ENCODE results near the gene CLCNKB. TPM values are rescaled to one million over a fixed set of nuclear protein-coding genes. Genes with fewer than 3 reads are reported as not detected.
A peak's percentile ranks its signal among the peaks of the same experiment; 100 is the strongest.

CLCNKB gene
- total and polyA plus RNA-seq, 2 of the 13 experiments (the other 11 are each of a cell fraction or from before 2014, with no cell fraction given): 0.04 TPM; not detected in 1

DNA sequence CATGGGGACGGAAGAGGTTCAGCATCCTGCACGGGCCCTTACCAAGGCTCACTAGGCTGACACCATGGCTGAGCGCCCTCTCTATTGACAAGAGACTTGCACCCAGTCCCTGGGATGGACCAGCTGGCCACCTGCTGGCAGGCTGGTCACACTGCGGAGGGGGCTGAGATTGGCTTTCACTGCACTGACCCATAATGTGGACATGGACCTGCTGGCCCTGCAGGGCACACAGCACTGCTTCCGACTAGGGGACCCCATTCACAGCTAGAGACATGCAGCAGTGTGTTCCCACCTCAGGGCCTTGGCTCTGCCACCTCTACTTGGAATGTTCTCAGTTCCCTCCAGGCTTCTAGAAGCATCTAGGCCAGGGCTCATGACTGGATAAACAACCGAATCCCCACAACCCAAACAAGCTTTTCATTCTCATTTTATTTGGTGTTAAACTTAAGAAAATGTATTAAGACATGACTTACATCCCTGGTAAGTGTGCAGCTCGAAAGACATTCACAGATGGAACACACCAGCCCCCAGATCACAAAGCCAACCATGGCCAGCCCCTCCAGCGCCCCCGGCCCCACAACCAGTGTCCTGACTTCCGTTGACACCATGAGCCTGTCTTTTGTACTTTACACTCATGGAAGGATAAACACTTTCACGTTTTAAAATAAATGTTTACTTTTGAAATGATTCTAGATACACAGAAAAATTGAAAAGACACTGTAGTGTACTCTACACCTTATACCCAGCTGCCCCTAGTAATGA, 48.8 kb upstream of the CLCNKB start (continued):
- TF ChIP-seq ZNF552 (CRISPR knock-in tag; IDR thresholded peaks at IDR 0.05; ENCODE audit: borderline replicate concordance) (no peak), NR3C1 (CRISPR knock-in tag; IDR thresholded peaks at IDR 0.05) (no peak), ZFP36L1 (CRISPR knock-in tag; IDR thresholded peaks at IDR 0.05) (no peak), IRF2 (CRISPR knock-in tag; IDR thresholded peaks at IDR 0.05) (peak; percentile 51; the same call in 1 of the 2 replicates), ZNF232 (CRISPR knock-in tag; IDR thresholded peaks at IDR 0.05; ENCODE audit: borderline replicate concordance) (no peak), MLLT10 (CRISPR knock-in tag; IDR thresholded peaks at IDR 0.05) (no peak), ZNF263 (CRISPR knock-in tag; IDR thresholded peaks at IDR 0.05) (no peak), THYN1 (CRISPR knock-in tag; IDR thresholded peaks at IDR 0.05; ENCODE audit: borderline replicate concordance, low read depth) (no peak), SIX4 (CRISPR knock-in tag; IDR thresholded peaks at IDR 0.05) (no peak), HNF4G (IDR thresholded peaks at IDR 0.05; ENCODE audit: borderline replicate concordance, low read depth, low read length) (no peak), HNF4G (CRISPR knock-in tag; IDR thresholded peaks at IDR 0.05; ENCODE audit: borderline replicate concordance, low read depth) (no peak; the same call in 1 of the 2 replicates), ZNF577 (CRISPR knock-in tag; IDR thresholded peaks at IDR 0.05; ENCODE audit: borderline replicate concordance, low read depth) (no peak), EZH2 (conservative IDR thresholded peaks at IDR 0.05; ENCODE audit: low read depth, low read length) (no peak), JARID2 (CRISPR knock-in tag; IDR thresholded peaks at IDR 0.05; ENCODE audit: insufficient replicate concordance) (peak; percentile 47), SNAI1 (CRISPR knock-in tag; IDR thresholded peaks at IDR 0.05; ENCODE audit: borderline replicate concordance) (no peak), SALL1 (CRISPR knock-in tag; IDR thresholded peaks at IDR 0.05) (peak; percentile 73), ZNF747 (CRISPR knock-in tag; IDR thresholded peaks at IDR 0.05; ENCODE audit: borderline replicate concordance) (peak; percentile 73; the same call in 1 of the 2 replicates), ZNF138 (CRISPR knock-in tag; IDR thresholded peaks at IDR 0.05; ENCODE audit: low read depth) (0 out of 2 replicates have a peak, but pooled peaks have one; percentile 49), KDM3A (CRISPR knock-in tag; IDR thresholded peaks at IDR 0.05; ENCODE audit: low read depth) (peak; percentile 67)
- TF ChIP-seq, protein P1, sequence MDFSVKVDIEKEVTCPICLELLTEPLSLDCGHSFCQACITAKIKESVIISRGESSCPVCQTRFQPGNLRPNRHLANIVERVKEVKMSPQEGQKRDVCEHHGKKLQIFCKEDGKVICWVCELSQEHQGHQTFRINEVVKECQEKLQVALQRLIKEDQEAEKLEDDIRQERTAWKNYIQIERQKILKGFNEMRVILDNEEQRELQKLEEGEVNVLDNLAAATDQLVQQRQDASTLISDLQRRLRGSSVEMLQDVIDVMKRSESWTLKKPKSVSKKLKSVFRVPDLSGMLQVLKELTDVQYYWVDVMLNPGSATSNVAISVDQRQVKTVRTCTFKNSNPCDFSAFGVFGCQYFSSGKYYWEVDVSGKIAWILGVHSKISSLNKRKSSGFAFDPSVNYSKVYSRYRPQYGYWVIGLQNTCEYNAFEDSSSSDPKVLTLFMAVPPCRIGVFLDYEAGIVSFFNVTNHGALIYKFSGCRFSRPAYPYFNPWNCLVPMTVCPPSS (IDR thresholded peaks at IDR 0.05): no peak
- TF ChIP-seq, protein P2, sequence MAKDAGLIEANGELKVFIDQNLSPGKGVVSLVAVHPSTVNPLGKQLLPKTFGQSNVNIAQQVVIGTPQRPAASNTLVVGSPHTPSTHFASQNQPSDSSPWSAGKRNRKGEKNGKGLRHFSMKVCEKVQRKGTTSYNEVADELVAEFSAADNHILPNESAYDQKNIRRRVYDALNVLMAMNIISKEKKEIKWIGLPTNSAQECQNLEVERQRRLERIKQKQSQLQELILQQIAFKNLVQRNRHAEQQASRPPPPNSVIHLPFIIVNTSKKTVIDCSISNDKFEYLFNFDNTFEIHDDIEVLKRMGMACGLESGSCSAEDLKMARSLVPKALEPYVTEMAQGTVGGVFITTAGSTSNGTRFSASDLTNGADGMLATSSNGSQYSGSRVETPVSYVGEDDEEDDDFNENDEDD (CRISPR knock-in tag; IDR thresholded peaks at IDR 0.05; ENCODE audit: borderline replicate concordance): no peak
- TF ChIP-seq, protein P3, sequence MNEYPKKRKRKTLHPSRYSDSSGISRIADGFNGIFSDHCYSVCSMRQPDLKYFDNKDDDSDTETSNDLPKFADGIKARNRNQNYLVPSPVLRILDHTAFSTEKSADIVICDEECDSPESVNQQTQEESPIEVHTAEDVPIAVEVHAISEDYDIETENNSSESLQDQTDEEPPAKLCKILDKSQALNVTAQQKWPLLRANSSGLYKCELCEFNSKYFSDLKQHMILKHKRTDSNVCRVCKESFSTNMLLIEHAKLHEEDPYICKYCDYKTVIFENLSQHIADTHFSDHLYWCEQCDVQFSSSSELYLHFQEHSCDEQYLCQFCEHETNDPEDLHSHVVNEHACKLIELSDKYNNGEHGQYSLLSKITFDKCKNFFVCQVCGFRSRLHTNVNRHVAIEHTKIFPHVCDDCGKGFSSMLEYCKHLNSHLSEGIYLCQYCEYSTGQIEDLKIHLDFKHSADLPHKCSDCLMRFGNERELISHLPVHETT (CRISPR knock-in tag; conservative IDR thresholded peaks at IDR 0.05): no peak
- TF ChIP-seq, protein P4, sequence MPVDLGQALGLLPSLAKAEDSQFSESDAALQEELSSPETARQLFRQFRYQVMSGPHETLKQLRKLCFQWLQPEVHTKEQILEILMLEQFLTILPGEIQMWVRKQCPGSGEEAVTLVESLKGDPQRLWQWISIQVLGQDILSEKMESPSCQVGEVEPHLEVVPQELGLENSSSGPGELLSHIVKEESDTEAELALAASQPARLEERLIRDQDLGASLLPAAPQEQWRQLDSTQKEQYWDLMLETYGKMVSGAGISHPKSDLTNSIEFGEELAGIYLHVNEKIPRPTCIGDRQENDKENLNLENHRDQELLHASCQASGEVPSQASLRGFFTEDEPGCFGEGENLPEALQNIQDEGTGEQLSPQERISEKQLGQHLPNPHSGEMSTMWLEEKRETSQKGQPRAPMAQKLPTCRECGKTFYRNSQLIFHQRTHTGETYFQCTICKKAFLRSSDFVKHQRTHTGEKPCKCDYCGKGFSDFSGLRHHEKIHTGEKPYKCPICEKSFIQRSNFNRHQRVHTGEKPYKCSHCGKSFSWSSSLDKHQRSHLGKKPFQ (CRISPR knock-in tag; IDR thresholded peaks at IDR 0.05; ENCODE audit: insufficient replicate concordance): no peak
- TF ChIP-seq, protein P5, sequence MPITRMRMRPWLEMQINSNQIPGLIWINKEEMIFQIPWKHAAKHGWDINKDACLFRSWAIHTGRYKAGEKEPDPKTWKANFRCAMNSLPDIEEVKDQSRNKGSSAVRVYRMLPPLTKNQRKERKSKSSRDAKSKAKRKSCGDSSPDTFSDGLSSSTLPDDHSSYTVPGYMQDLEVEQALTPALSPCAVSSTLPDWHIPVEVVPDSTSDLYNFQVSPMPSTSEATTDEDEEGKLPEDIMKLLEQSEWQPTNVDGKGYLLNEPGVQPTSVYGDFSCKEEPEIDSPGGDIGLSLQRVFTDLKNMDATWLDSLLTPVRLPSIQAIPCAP (CRISPR knock-in tag; IDR thresholded peaks at IDR 0.05; ENCODE audit: low read depth): no peak

Data from HepG2 (cell line).